Mammary epithelial cell (primary cell): ENCODE results near the gene RNF150.

Experiments used
- EZH2 ChIP-seq: IDR thresholded peaks from 2 replicates; pipeline ENCODE4 v1.6.1; 2012; ENCODE audit warnings: low read length, inconsistent platforms, borderline replicate concordance
- TF ChIP-seq, protein P1 (sequence below), 2 donors: IDR thresholded peaks in 1 of 2; conservative IDR thresholded peaks in 1 of 2; 2 replicates each; pipeline ENCODE4 v1.5.1; 2011 to 2012; ENCODE audit warnings: inconsistent platforms in 2 of 2, low read length in 2 of 2, mild to moderate bottlenecking in 2 of 2, control low read depth in 1 of 2, low read depth in 1 of 2; ENCODE audit not compliant: insufficient read depth in 1 of 2; ENCODE audit errors: extremely low read depth in 1 of 2

DNA sequence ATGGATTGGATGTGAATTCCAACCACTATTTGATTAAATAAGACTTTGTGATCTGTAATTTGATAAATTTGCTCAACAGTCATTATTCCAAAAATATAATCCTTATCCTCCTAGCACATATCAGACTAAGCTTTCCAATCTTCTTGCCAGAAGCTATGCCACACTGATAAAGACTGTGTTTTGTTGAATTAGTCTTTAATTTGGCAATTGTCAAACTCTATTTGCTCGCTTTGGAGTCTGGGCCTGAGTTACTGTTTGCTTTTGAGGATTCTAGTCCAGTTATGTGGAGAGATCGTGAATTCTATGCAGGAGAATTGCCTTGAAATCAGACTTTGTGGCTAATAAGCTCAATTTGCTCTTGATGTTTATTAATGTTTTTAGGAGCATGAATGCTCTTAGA lies 10.9 kb upstream of the RNF150 start:
- no peak for TF ChIP-seq EZH2
- TF ChIP-seq, protein P1, sequence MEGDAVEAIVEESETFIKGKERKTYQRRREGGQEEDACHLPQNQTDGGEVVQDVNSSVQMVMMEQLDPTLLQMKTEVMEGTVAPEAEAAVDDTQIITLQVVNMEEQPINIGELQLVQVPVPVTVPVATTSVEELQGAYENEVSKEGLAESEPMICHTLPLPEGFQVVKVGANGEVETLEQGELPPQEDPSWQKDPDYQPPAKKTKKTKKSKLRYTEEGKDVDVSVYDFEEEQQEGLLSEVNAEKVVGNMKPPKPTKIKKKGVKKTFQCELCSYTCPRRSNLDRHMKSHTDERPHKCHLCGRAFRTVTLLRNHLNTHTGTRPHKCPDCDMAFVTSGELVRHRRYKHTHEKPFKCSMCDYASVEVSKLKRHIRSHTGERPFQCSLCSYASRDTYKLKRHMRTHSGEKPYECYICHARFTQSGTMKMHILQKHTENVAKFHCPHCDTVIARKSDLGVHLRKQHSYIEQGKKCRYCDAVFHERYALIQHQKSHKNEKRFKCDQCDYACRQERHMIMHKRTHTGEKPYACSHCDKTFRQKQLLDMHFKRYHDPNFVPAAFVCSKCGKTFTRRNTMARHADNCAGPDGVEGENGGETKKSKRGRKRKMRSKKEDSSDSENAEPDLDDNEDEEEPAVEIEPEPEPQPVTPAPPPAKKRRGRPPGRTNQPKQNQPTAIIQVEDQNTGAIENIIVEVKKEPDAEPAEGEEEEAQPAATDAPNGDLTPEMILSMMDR (conservative IDR thresholded peaks at IDR 0.05 in 1 of 2, IDR thresholded peaks at IDR 0.05 in 1 of 2; ENCODE audit: extremely low read depth in 1 of 2, insufficient read depth in 1 of 2, low read depth in 1 of 2, low read length in 2 of 2) = no peak
